ENCODE results near the gene PTGS2.

GRCh38 chr1:186681121-186681520, 898 bp upstream of the PTGS2 start:
- TF ChIP-seq GATA2 (IDR thresholded peaks at IDR 0.05; ENCODE audit: low read depth, low read length) (no peak), GATA3 (IDR thresholded peaks at IDR 0.05; ENCODE audit: low read depth, low read length) (no peak)
